Calu3 (cell line): Measurements from ENCODE around the gene SPDYE3. TPM values are rescaled to one million over a fixed set of nuclear protein-coding genes. Genes with fewer than 3 reads are reported as not detected.
"Not testable (repeated sequence)": the region's sequence is repeated elsewhere in the genome, so short reads cannot be mapped to it uniquely, and the experiment has no call there.

ENCODE experiments used
- Bru-seq: library from RNA; stranded (reverse); fragments of 400-500 nt; gene quantifications from one replicate; lab custom pipeline; 2021; lab: Mats Ljungman, UMichigan
- BruChase-seq, 2 experiments: library from RNA; stranded (reverse); fragments of 400-500 nt; gene quantifications; one replicate each; lab custom pipeline; 2021; lab: Mats Ljungman, UMichigan
- BruUV-seq: library from RNA; stranded (reverse); fragments of 400-500 nt; replicated peaks from 2 replicates; lab custom pipeline; 2021; lab: Mats Ljungman, UMichigan
- CTCF ChIA-PET: fragments of 300-600 bp; sonication (Branson Sonifier 250); formaldehyde crosslinking; loops from one replicate; lab custom pipeline; 2022; ENCODE audit warnings: antibody characterized with exemption; lab: Charles Lee
- DNase-seq: peaks from one replicate; pipeline ENCODE4 v3.0.0; 2022
- H3K27ac Mint-ChIP-seq: one replicate; pipeline ENCODE4 v1.8.0; 2022; ENCODE audit warnings: mixed read lengths; ENCODE audit not compliant: unreplicated experiment
- H3K27me3 Mint-ChIP-seq: one replicate; pipeline ENCODE4 v1.8.0; 2022; ENCODE audit warnings: mixed read lengths; ENCODE audit not compliant: unreplicated experiment
- H3K36me3 Mint-ChIP-seq: one replicate; pipeline ENCODE4 v1.8.0; 2022; ENCODE audit warnings: mild to moderate bottlenecking, moderate library complexity, mixed read lengths; ENCODE audit not compliant: insufficient read depth, unreplicated experiment
- H3K4me1 Mint-ChIP-seq: one replicate; pipeline ENCODE4 v1.8.0; 2022; ENCODE audit warnings: mild to moderate bottlenecking, low read depth, mixed read lengths; ENCODE audit not compliant: unreplicated experiment
- H3K4me3 Mint-ChIP-seq: one replicate; pipeline ENCODE4 v1.8.0; 2022; ENCODE audit warnings: mild to moderate bottlenecking, low read depth, moderate library complexity, mixed read lengths; ENCODE audit not compliant: unreplicated experiment
- H3K9me3 Mint-ChIP-seq: one replicate; pipeline ENCODE4 v1.8.0; 2022; ENCODE audit warnings: low read depth, mixed read lengths; ENCODE audit not compliant: unreplicated experiment
- CTCF ChIP-seq: fragments of 200-600 bp; IDR thresholded peaks from one replicate; pipeline ENCODE4 v1.8.0; 2022; ENCODE audit warnings: antibody characterized with exemption; ENCODE audit not compliant: unreplicated experiment
- intact Hi-C: fragments of 100-400 bp; cut with micrococcal nuclease; formaldehyde crosslinking; loops from one replicate; pipeline ENCODE4 v1.10.0; 2022; ENCODE audit not compliant: unreplicated experiment
- long read RNA-seq: library from polyadenylated mRNA; stranded (forward); transcript quantifications from one replicate; pipeline ENCODE4 v2.0.0, GENCODE V29; 2022
- total RNA-seq: library from RNA; stranded (reverse); gene quantifications from 2 replicates; pipeline ENCODE4 v1.2.3, GENCODE V29; 2022

The SPDYE3 gene
- total RNA-seq: not detected in 2 replicates
- Bru-seq, nascent RNA: not detected
- BruChase-seq, experiment 1, labeled RNA remaining after a 6-hour chase: percentile 5 among the genes with signal in this experiment
- not detected for BruChase-seq, experiment 2, labeled RNA remaining after a 2-hour chase
- long read RNA-seq, partial matches to known transcripts: 0 of 30 reads
- long read RNA-seq, other reads (novel, unspliced or antisense): 30 of 30 reads

GRCh38 chr7:100307402-100307801, at the start of gene SPDYE3:
Gene SPDYE3 (plus strand): TSS chr7:100307702. CDS start chr7:100307886, 184 bp downstream.
- H3K27me3 Mint-ChIP-seq, CTCF ChIA-PET, BruUV-seq, DNase-seq, H3K27ac Mint-ChIP-seq, intact Hi-C loops, H3K36me3 Mint-ChIP-seq, H3K9me3 Mint-ChIP-seq, H3K4me1 Mint-ChIP-seq, H3K4me3 Mint-ChIP-seq: not testable (repeated sequence)

- H3K9me3 Mint-ChIP-seq, H3K4me3 Mint-ChIP-seq, H3K27ac Mint-ChIP-seq, H3K27me3 Mint-ChIP-seq, H3K4me1 Mint-ChIP-seq, H3K36me3 Mint-ChIP-seq, DNase-seq, BruUV-seq, intact Hi-C loops, CTCF ChIA-PET: not testable (repeated sequence)
Measured at GRCh38 chr7:100259984-100260383, 47.5 kb upstream of the SPDYE3 start.

GRCh38 chr7:100262896-100263295, 44.6 kb upstream of the SPDYE3 start:
- H3K4me3 Mint-ChIP-seq, H3K27me3 Mint-ChIP-seq, BruUV-seq, H3K36me3 Mint-ChIP-seq, H3K27ac Mint-ChIP-seq, H3K4me1 Mint-ChIP-seq, intact Hi-C loops, H3K9me3 Mint-ChIP-seq, DNase-seq, CTCF ChIA-PET: not testable (repeated sequence)

GRCh38 chr7:100264223-100264622, 43.3 kb upstream of the SPDYE3 start:
- CTCF ChIA-PET, DNase-seq, H3K4me3 Mint-ChIP-seq, BruUV-seq, H3K27ac Mint-ChIP-seq, H3K9me3 Mint-ChIP-seq, intact Hi-C loops, H3K27me3 Mint-ChIP-seq, H3K36me3 Mint-ChIP-seq: not testable (repeated sequence)
- H3K4me1 Mint-ChIP-seq: peaks cover 14% of the 10 kb centered on the region

GRCh38 chr7:100264669-100265165, 42.8 kb upstream of the SPDYE3 start:
- H3K27me3 Mint-ChIP-seq, CTCF ChIA-PET, BruUV-seq, H3K36me3 Mint-ChIP-seq, intact Hi-C loops, H3K9me3 Mint-ChIP-seq, H3K4me3 Mint-ChIP-seq, DNase-seq, H3K27ac Mint-ChIP-seq: not testable (repeated sequence)
- peaks cover 14% of the 10 kb centered on the region for H3K4me1 Mint-ChIP-seq

GRCh38 chr7:100265851-100266250, 41.7 kb upstream of the SPDYE3 start:
- Mint-ChIP-seq H3K36me3 (peaks cover 12% of the 10 kb centered on the region), H3K4me1 (peaks cover 14% of the 10 kb centered on the region)
- CTCF ChIA-PET, H3K27ac Mint-ChIP-seq, H3K27me3 Mint-ChIP-seq, intact Hi-C loops, BruUV-seq, DNase-seq, H3K4me3 Mint-ChIP-seq, H3K9me3 Mint-ChIP-seq: not testable (repeated sequence)

- BruUV-seq: no TSS peak
- Mint-ChIP-seq H3K36me3 (peaks cover 19% of the 10 kb centered on the region), H3K9me3 (no peaks in the 10 kb centered on the region), H3K4me3 (no peak overlapping the region), H3K27ac (no peak overlapping the region), H3K27me3 (no peaks in the 10 kb centered on the region), H3K4me1 (peaks cover 14% of the 10 kb centered on the region)
- no peak for DNase-seq
- TF ChIP-seq CTCF: no peak
- intact Hi-C loops: no loop called here
- CTCF ChIA-PET: no interaction called here
Measured at GRCh38 chr7:100266576-100267354, 40.7 kb upstream of the SPDYE3 start.
